ENCODE measurements around the gene ST7.
"Not testable (repeated sequence)": the region's sequence is repeated elsewhere in the genome, so short reads cannot be mapped to it uniquely, and the experiment has no call there.

Gene ST7

DNA sequence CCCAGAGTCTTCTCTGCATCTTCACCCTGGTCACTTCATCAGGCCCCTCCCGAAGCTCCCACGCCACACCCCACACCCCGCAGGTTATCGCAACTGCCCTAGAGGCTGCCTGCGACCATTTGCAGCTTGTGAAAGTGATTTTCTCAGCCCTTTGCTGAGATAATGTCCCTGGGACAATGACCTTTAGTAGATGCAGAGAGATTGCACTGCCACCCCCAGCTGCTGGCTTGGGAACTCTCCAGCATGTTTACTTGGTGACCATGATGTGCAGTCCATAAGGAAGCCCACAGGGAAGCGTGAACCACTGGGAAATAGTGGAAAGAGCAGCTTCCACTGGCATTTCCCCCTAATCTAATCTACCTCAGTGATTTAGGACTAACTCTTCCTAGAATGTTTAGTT is 272.2 kb downstream of the ST7 start:
- DNase-seq (ENCODE audit: low spot score) = no peak

DNA sequence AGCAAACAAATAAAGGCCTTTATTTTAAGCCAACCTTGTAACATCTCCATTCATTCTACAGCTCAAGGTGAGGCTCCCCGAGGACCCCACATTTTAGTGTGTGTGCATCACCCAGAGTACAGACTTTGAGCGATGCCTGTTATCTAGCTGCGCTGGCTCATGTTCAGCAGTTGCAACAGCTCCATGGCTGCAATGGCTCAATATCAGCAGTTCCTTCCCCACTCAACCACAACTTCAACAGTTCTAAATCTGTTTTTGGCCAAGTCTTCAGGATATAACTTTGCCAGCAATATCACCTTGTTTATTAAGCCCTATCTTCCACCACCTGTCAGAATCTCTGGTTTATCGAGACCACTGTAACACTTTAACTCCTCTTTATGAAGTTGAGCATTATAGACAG is 273.8 kb downstream of the ST7 start:
- DNase-seq (ENCODE audit: low spot score) = no peak

- no peak for DNase-seq (ENCODE audit: low spot score)
Measured at GRCh38 chr7:117229350-117229749, 276.0 kb downstream of the ST7 start.

DNA sequence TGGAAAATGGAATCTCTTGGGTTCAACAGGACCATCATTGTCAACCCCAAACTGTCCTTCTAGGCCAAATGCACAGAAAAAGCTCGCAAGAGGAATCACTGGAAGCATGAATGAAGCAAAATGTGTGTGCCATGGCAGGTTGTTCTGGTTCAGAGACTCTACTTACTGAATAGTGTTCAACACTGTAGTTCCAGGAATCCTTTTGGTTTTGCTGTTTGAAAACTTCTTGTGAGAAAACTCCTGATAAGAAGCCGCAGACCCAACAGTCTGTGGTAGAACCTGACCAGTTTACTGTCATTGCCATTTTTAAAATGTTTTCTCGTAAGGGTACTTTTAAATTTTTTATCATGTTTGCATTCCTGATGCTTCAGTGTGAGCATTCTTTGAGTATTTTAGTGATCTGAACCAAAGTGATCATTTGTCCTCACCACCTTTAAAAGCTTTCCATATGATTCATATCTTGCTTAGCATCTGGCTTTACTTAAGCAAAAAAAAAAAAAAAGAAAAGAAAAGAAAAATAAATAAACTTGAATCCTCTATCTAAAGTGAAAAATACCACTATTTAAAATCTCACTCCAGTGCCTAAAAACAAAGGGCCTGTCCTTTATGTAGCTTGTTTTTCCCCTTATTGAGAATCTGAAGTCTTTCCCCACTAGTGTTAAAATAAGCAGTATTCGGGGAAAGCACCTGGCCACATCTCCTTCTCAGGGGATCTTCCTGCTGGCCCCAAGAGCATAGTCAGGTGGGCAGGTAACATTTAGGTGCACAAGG is 277.2 kb downstream of the ST7 start:
- no peak for DNase-seq (ENCODE audit: low spot score)

GRCh38 chr7:117231047-117231359 is 277.7 kb downstream of the ST7 start:
- DNase-seq (ENCODE audit: low spot score) = no peak

DNA sequence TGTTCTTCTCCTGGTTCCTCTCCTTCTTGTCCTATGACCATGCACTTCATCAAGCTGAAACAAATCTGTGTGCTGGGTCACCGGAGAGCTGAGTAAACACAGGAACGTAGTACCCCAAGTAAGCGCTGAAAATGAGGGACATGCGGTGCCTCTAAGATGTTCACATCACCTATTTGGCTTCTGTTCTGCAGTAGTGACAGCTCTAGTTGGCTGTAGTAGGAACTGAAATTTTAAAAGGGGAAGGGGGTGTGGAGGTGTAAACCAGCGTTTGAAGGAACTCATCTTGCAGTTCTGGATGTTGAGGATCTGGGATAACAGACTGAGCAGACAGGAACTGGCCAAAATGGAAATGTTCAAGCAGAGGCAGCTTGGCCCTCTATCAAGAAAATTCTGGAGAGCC is 284.3 kb downstream of the ST7 start:
- no peak for DNase-seq (ENCODE audit: low spot score)

DNA sequence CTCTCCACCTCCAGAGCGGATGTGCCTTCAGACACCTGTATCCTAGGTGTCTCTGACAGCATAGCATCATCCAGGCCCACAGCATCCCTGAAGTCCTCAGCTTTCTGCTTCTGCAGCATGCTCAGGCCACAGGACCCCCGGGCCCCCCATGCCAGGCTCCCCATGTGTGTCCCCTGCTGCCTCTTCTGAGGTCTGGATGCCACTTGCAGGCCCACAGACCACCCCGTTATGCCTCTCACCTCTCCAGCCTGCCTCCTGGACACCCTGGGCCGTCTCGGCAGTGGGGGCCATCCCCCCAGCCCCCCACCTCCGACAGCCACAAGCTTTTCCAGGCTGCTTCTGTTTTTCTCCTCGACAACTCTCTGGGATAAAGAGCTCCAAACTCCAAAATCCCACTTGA is 285.2 kb downstream of the ST7 start:
- no peak for DNase-seq (ENCODE audit: low spot score)

DNA sequence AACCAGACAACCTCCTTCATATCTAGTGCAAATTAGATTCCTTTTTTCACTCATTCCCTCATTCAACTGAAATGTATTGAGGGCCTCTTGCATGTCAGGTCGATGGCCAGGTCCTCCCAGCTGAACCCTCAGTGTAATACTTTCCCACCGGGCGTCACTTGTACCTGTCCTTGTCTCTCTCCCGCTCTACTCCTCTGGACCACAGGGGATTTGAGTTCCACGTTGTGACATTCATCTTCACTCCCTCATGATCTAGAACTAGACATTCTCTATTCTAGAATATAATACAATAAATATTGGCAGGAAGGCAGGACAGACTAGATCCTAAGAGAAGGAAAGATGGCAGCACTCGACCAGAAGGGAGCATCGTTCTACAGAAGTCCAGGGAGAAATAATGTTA is 285.6 kb downstream of the ST7 start:
- DNase-seq (ENCODE audit: low spot score) = no peak

GRCh38 chr7:117241088-117241487 is 287.8 kb downstream of the ST7 start:
- no peak for DNase-seq (ENCODE audit: low spot score)

GRCh38 chr7:117243390-117243789 is 290.1 kb downstream of the ST7 start:
- no peak for DNase-seq (ENCODE audit: low spot score)

GRCh38 chr7:117245703-117246102 is 292.4 kb downstream of the ST7 start:
- DNase-seq (ENCODE audit: low spot score) = not testable (repeated sequence)

GRCh38 chr7:117247809-117248208 is 294.5 kb downstream of the ST7 start:
- DNase-seq (ENCODE audit: low spot score) = no peak

- DNase-seq (ENCODE audit: low spot score) = no peak
Measured at GRCh38 chr7:117248829-117249228, 295.5 kb downstream of the ST7 start.

GRCh38 chr7:117249696-117250095 is 296.4 kb downstream of the ST7 start:
- no peak for DNase-seq (ENCODE audit: low spot score)

GRCh38 chr7:117250245-117250644 is 296.9 kb downstream of the ST7 start:
- DNase-seq (ENCODE audit: low spot score) = no peak

DNA sequence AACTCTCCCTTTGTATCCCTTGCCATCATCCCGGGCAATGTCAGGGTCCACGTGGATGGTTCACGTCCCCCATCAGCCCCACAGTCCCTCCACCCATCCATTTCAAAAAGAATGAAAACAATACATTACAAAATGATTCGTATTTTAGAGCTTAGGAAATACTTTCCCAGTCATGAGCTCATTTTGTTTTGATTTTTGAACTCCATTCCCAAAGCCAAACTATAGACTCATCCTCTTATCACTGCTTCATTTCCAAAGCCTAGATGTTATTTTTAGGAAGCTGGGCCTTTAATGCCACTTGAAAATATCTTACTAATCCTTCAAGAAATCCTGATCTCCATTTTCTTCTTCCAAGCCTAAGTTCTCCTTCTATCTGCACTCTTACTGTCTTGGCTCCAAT is 297.5 kb downstream of the ST7 start:
- no peak for DNase-seq (ENCODE audit: low spot score)

- DNase-seq (ENCODE audit: low spot score) = no peak
Measured at GRCh38 chr7:117251687-117252086, 298.4 kb downstream of the ST7 start.

DNA sequence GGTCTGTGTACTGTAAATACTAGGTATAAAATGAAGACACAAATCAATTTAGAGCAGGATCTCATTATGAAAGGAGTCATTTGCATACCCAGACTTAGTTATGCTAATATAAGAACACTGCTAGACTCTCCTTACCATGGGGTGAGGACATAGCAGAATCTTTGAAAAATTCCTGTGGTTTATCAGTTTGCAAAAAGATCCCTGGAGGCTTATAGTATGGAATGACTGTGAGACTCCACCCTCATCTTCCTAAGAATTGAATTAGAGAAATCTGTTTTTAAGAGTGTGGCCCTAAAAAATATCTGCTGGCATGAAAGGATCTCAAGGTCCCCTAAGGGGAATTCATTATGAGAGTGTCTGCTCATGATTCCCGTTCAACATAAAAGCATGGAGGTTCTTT is 306.3 kb downstream of the ST7 start:
- no peak for DNase-seq (ENCODE audit: low spot score)

DNA sequence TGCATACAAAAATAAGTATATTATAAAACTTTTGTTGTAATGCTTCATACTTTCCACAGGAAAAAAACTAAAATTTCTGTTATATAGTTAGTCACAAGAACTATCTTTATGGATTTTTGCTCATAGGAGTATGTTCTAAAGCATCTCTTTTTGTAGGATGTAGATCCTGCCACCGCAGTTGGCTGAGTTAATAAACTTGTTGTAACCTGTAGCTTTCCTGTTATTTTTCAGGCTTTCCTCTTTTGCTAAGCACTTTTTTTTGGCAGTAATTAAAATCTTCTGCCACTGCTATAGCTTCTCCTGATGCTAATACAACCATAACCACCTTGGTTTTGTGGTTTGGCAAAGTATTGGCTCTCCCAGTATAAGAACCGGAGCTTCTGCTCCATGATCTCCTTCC is 309.2 kb downstream of the ST7 start:
- no peak for DNase-seq (ENCODE audit: low spot score)

DNA sequence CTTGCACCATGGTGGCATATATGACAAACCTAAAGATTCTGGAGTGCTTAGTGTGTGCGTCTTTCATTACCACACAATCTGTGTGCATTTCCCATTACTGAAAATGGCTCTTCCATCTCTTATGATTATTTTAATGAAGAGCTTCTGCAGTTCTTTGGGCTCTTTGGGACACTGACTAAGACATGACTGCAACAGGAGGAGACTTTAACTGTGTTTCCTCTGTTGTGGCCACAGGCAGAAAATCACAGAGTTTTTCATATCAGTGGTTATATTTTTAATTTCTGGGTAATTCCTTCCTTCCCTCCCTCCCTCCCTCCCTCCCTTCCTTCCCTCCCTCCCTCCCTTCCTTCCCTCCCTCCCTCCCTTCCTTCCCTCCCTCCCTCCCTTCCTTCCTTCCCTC is 311.4 kb downstream of the ST7 start:
- DNase-seq (ENCODE audit: low spot score) = no peak

DNA sequence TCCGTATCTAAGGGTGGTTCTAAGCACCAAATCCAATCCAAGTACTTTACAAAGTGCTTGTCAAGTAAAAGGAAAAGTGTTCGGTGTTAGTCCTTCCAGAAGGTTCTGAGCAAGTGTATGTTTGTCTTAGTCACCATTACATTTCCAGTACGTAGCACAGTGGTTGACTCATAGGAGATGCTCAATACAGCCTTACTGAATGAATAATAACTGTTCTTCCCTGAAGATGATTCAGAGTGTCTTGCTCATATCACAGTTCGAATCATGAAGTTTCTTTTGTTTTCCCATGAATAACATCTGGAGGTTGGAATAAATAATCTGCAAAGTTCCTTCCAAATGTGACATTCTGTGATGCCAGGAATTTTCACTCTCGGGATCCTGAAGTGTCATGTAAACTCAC is 316.1 kb downstream of the ST7 start:
- no peak for DNase-seq (ENCODE audit: low spot score)

- no peak for DNase-seq (ENCODE audit: low spot score)
Measured at GRCh38 chr7:117269886-117270285, 316.6 kb downstream of the ST7 start.

- no peak for DNase-seq (ENCODE audit: low spot score)
Measured at GRCh38 chr7:117270371-117270770, 317.1 kb downstream of the ST7 start.

DNA sequence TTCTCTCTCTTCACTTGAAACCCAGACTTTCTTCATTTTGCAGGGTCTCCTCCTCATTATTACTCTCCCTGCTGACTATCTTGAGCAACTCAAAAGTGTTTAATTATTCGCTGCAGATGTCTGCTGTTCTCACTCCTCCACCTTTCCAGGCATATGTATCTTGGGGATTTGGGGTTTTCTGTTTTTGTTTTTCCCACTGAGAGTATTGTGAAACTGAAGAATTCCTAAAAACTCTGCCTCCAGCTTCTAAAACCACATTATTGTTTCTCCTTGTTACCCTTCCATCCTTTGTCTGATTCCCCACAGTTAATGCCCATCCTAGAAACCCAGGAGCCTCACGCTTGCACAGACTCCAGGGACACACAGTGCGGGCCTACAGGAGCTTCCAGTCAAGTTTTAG is 318.3 kb downstream of the ST7 start:
- DNase-seq (ENCODE audit: low spot score) = no peak
